ENCODE data around the gene LCNL1.

The LCNL1 gene

DNA sequence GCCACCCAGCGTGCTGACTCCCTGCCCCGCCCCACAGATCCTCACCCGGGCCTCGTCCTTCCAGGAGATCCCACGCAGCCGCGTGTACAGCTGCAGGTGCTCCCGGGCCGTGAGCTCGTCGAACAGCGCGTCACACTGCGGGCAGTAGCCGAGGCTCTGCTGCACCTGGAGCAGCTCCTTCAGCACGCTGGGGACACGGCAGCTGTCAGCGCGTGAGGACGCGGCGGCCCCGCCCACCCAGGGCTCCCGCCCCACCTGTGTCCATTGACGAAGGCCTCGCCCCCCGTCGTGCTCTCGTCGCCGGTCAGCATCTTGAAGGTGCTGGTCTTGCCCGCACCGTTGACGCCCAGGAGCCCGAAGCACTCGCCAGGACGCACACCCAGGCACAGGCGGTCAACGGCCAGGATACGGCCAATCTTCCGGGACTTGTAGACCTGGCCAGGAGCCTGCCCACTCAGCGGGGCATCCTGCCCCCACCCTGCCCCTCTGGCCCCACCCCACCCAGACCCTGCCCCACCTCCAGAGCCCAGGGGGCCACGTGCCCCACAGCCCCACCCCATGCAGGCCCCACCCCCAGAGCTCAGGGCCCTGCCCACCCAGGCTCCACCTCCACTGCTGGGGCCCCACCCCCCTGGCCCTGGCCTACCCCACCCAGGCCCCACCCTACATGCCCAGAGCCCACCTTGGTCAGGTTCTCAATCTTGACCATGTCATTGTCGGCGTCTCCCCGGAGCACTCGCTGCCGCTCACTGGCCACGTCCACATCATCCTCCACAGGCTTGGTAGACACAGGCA lies 27.3 kb downstream of the LCNL1 start:
- Histone ChIP-seq H3K4me1 (ENCODE audit: control insufficient read depth, insufficient read depth, low read length) (no peaks in the 10 kb centered on the region), H3K4me3 (ENCODE audit: low read depth, low read length) (no peak overlapping the region), H3K27me3 (ENCODE audit: control insufficient read depth, insufficient read depth, low read length) (no peaks in the 10 kb centered on the region), H3K9me3 (ENCODE audit: control insufficient read depth, insufficient read depth, low read length) (no peaks in the 10 kb centered on the region), H3K27ac (ENCODE audit: low read depth, low read length) (no peak overlapping the region), H3K9ac (ENCODE audit: low read depth, low read length) (no peak overlapping the region), H3K36me3 (ENCODE audit: control insufficient read depth, insufficient read depth, low read length) (no peaks in the 10 kb centered on the region)

DNA sequence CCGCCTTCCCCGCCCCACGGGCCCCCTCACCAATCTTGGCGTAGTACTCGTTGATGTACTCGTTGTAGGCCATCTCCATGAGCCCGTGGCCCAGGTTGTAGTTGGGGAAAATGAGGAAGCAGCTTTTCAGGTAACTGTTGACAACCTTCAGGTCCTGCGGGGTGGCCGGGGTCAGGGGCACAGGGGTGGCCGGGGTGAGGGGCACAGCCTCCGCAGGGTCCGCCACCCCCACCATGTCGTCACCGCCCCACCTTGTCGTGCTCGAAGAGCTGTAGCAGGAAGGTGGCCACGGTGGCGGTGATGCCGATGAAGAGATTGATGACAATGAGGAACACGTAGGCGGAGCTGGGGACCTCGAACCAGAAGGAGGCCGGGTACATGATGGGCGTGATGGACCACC lies 28.4 kb downstream of the LCNL1 start:
- Histone ChIP-seq H3K4me1 (ENCODE audit: control insufficient read depth, insufficient read depth, low read length) (no peaks in the 10 kb centered on the region), H3K27ac (ENCODE audit: low read depth, low read length) (no peak overlapping the region), H3K36me3 (ENCODE audit: control insufficient read depth, insufficient read depth, low read length) (no peaks in the 10 kb centered on the region), H3K9ac (ENCODE audit: low read depth, low read length) (no peak overlapping the region), H3K9me3 (ENCODE audit: control insufficient read depth, insufficient read depth, low read length) (no peaks in the 10 kb centered on the region), H3K4me3 (ENCODE audit: low read depth, low read length) (no peak overlapping the region), H3K27me3 (ENCODE audit: control insufficient read depth, insufficient read depth, low read length) (no peaks in the 10 kb centered on the region)

DNA sequence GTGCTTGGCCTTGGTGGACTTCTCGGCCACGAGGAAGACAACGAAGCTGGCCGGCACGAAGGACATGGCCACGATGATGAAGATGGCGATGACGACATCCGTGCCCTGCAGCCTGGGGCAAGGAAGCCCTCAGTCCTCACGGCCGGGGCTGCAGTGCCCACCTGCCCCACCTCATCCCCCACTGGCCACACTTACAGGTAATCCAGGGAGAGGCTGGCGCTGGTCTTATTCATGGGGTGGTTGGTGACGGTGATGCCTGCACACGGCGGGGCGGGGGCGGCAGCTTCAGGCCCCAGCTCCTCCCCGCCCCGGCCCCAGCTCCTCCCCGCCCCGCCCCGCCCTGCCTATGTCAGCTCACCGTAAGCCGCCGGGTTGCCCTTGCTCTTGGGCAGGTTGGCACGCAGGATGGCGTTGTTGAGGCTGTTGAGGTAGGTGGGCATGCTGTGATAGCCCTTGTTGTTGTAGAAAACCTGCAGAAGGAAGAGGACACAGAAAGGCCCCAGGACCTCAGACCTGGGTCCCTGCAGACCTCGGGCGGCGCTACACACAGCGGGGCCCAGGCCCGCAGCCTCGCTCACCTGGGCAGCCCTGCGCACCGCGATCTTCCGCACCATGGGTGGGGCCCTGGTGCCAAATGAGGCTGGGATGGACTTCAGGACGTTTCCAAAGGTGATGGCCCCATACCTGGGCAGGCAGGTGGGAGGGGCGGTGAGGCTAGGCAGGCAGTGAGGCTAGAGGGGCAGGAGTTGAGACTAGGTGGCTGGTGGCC lies 29.3 kb downstream of the LCNL1 start:
- Histone ChIP-seq H3K4me3 (ENCODE audit: low read depth, low read length) (no peak overlapping the region), H3K27ac (ENCODE audit: low read depth, low read length) (no peak overlapping the region), H3K4me1 (ENCODE audit: control insufficient read depth, insufficient read depth, low read length) (no peaks in the 10 kb centered on the region), H3K9ac (ENCODE audit: low read depth, low read length) (no peak overlapping the region), H3K27me3 (ENCODE audit: control insufficient read depth, insufficient read depth, low read length) (no peaks in the 10 kb centered on the region), H3K9me3 (ENCODE audit: control insufficient read depth, insufficient read depth, low read length) (no peaks in the 10 kb centered on the region), H3K36me3 (ENCODE audit: control insufficient read depth, insufficient read depth, low read length) (no peaks in the 10 kb centered on the region)

DNA sequence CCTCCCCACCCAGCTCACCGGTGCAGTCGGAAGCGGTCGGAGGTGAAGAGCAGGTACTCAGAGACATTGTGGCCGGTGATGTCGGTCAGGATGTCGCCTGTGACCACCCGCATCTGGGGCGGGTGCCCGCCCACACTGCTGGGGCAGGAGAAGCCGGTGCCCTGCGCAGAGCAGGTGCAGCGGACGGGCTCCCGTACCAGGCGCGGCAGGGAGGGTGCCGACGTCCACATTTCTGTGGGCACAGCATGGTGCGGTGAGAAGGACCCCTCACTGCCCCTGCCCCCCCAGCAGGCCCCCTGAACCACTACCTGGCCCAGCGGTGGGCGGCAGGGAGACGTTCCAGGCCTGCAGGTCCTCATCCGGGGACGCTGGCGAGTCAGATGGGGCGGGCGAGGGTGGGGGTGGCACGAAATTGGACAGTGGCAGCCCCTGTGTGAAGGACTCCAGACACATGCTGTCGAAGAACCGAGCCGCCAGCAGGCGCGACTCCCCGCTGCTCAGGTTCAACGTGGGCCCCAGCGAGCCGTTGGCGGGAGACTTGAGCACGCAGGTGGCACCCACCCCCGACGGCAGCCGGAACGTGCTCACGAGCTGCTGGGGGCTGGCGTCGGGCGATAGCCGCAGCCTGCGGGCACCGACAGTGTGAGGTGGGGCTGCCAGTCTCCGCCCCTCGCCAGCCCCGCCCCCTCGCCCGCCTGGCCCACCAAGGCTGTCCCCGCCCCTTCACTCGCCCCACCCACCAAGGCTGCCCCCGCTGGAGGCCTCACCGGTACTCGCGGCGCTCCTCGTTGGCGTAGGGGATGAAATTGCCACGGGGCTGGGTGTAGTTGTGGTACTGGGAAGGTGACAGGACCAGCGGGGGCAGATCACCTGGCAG lies 30.1 kb downstream of the LCNL1 start:
- Histone ChIP-seq H3K27me3 (ENCODE audit: control insufficient read depth, insufficient read depth, low read length) (no peaks in the 10 kb centered on the region), H3K4me3 (ENCODE audit: low read depth, low read length) (no peak overlapping the region), H3K9me3 (ENCODE audit: control insufficient read depth, insufficient read depth, low read length) (no peaks in the 10 kb centered on the region), H3K27ac (ENCODE audit: low read depth, low read length) (no peak overlapping the region), H3K4me1 (ENCODE audit: control insufficient read depth, insufficient read depth, low read length) (no peaks in the 10 kb centered on the region), H3K9ac (ENCODE audit: low read depth, low read length) (no peak overlapping the region), H3K36me3 (ENCODE audit: control insufficient read depth, insufficient read depth, low read length) (no peaks in the 10 kb centered on the region)

DNA sequence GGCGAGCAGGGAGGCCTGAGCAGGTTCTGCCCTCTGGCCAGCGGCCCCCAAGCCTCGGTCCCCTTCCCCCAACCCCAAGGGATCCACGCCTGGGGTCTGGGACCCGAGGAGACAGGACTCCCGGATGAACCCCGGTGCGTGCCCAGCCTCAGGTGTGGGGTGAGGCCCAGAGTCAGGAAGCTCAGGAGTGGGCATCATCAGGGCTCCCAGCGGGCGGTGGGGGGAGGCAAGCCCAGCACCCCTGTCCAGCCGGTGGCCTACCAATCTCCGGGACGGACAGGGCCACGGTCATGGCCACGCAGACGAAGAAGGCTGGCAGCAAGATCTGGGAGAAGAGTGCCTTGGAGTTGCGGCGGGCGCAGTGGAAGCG lies 30.8 kb downstream of the LCNL1 start:
- Histone ChIP-seq H3K9me3 (ENCODE audit: control insufficient read depth, insufficient read depth, low read length) (no peaks in the 10 kb centered on the region), H3K36me3 (ENCODE audit: control insufficient read depth, insufficient read depth, low read length) (no peaks in the 10 kb centered on the region), H3K27ac (ENCODE audit: low read depth, low read length) (no peak overlapping the region), H3K9ac (ENCODE audit: low read depth, low read length) (no peak overlapping the region), H3K27me3 (ENCODE audit: control insufficient read depth, insufficient read depth, low read length) (no peaks in the 10 kb centered on the region), H3K4me1 (ENCODE audit: control insufficient read depth, insufficient read depth, low read length) (no peaks in the 10 kb centered on the region), H3K4me3 (ENCODE audit: low read depth, low read length) (no peak overlapping the region)

DNA sequence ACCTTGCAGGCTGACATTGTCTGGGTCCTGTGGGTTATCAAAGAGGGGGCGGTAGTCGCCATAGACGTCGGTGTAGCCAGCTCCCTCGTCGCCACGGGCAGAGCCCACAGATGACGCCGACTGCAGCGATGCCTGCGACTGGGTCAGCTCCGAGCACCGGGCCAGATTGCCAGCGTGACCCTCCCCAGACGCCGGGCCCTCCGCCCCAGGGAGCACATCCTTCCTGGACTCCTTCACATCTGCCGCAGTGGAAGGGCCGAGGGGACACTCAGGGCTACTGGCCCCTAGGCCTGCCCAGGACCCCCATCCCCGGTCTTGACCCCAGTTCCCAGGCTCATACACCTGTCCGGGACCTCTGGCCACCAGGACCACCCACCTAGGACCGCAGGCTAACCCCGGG lies 31.4 kb downstream of the LCNL1 start:
- H3K27me3 ChIP-seq (ENCODE audit: control insufficient read depth, insufficient read depth, low read length) = no peaks in the 10 kb centered on the region
- no peaks in the 10 kb centered on the region for H3K4me1 ChIP-seq (ENCODE audit: control insufficient read depth, insufficient read depth, low read length)
- no peak overlapping the region for H3K27ac ChIP-seq (ENCODE audit: low read depth, low read length)
- no peak overlapping the region for H3K4me3 ChIP-seq (ENCODE audit: low read depth, low read length)
- no peaks in the 10 kb centered on the region for H3K9me3 ChIP-seq (ENCODE audit: control insufficient read depth, insufficient read depth, low read length)
- H3K36me3 ChIP-seq (ENCODE audit: control insufficient read depth, insufficient read depth, low read length) = no peaks in the 10 kb centered on the region
- H3K9ac ChIP-seq (ENCODE audit: low read depth, low read length) = no peak overlapping the region

DNA sequence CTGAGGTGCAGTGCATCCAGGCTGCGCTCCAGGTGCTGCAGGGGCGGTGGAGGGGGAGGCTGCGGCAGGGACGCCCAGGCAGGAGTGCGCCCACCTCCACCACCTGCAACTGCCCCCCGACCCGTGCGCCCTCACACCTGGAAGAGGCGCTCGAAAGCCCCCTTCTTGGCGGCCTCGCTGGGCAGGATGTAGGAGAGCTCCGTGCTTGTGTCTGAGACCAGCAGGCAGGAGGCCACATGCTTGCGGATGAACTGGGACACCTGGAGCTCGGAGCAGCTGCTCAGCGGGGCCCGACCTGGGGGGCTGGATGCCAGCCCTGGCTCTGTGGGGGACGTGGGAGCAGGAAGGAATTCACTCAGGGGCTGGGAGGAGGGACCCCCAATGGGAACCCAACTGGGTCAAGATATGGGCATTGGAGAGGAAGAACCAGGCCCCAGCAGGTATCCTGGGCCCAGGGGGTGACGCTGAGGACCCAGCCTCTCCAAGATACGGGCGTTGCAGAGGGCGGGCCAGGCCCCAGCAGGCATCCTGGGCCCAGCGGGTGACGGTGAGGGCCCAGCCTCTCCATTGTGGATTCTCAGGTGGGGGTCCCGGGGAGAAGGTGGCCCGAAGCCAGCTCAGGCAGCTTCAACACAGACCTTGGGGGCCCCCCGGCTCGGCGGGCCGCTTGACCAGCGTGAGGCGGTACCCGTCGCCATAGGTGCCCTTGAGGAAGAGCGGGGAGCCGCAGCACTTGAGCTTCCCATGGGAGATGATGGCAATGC lies 32.2 kb downstream of the LCNL1 start:
- H3K9ac ChIP-seq (ENCODE audit: low read depth, low read length) = no peak overlapping the region
- no peaks in the 10 kb centered on the region for H3K9me3 ChIP-seq (ENCODE audit: control insufficient read depth, insufficient read depth, low read length)
- H3K27me3 ChIP-seq (ENCODE audit: control insufficient read depth, insufficient read depth, low read length) = no peaks in the 10 kb centered on the region
- no peaks in the 10 kb centered on the region for H3K4me1 ChIP-seq (ENCODE audit: control insufficient read depth, insufficient read depth, low read length)
- H3K4me3 ChIP-seq (ENCODE audit: low read depth, low read length) = no peak overlapping the region
- H3K27ac ChIP-seq (ENCODE audit: low read depth, low read length) = no peak overlapping the region
- H3K36me3 ChIP-seq (ENCODE audit: control insufficient read depth, insufficient read depth, low read length) = no peaks in the 10 kb centered on the region

DNA sequence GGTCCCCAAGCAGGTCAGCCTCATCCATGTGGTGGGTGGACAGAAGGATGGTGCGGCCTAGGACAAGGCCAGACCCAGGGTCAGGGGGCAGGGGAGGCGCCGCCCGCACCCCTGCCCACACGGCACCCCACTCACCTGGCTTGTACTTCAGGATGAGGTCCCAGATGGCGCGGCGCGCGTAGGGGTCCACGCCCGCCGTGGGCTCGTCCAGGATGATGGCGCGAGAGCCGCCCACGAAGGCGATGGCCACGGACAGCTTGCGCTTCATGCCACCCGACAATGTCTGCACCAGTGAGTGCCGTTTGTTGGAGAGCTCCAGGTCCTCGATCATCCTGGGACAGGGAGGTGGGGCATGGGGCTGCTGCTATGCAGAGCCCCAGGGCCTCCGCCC lies 32.7 kb downstream of the LCNL1 start:
- Histone ChIP-seq H3K4me3 (ENCODE audit: low read depth, low read length) (no peak overlapping the region), H3K9me3 (ENCODE audit: control insufficient read depth, insufficient read depth, low read length) (no peaks in the 10 kb centered on the region), H3K36me3 (ENCODE audit: control insufficient read depth, insufficient read depth, low read length) (no peaks in the 10 kb centered on the region), H3K27me3 (ENCODE audit: control insufficient read depth, insufficient read depth, low read length) (no peaks in the 10 kb centered on the region), H3K4me1 (ENCODE audit: control insufficient read depth, insufficient read depth, low read length) (no peaks in the 10 kb centered on the region), H3K27ac (ENCODE audit: low read depth, low read length) (no peak overlapping the region), H3K9ac (ENCODE audit: low read depth, low read length) (no peak overlapping the region)

DNA sequence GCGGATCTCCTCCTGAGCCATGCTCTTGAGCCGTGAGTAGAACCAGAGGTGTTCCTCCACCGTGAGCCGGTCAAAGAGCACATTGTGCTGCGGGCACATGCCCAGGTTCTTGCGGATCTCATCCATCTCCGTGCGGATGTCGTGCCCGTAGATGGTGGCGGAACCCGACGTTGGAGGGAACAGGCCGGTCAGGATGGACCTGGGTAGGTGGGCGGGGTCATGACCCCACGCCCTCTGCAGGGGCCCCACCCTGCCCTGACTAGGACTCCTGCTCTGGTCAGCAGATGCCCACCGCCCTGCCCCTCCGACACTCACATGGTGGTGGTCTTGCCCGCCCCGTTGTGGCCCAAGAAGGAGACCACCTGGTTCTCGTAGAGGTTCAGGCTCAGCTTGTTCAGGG lies 33.2 kb downstream of the LCNL1 start:
- no peaks in the 10 kb centered on the region for H3K36me3 ChIP-seq (ENCODE audit: control insufficient read depth, insufficient read depth, low read length)
- no peak overlapping the region for H3K4me3 ChIP-seq (ENCODE audit: low read depth, low read length)
- no peak overlapping the region for H3K27ac ChIP-seq (ENCODE audit: low read depth, low read length)
- H3K9me3 ChIP-seq (ENCODE audit: control insufficient read depth, insufficient read depth, low read length) = no peaks in the 10 kb centered on the region
- no peaks in the 10 kb centered on the region for H3K27me3 ChIP-seq (ENCODE audit: control insufficient read depth, insufficient read depth, low read length)
- no peaks in the 10 kb centered on the region for H3K4me1 ChIP-seq (ENCODE audit: control insufficient read depth, insufficient read depth, low read length)
- H3K9ac ChIP-seq (ENCODE audit: low read depth, low read length) = no peak overlapping the region

DNA sequence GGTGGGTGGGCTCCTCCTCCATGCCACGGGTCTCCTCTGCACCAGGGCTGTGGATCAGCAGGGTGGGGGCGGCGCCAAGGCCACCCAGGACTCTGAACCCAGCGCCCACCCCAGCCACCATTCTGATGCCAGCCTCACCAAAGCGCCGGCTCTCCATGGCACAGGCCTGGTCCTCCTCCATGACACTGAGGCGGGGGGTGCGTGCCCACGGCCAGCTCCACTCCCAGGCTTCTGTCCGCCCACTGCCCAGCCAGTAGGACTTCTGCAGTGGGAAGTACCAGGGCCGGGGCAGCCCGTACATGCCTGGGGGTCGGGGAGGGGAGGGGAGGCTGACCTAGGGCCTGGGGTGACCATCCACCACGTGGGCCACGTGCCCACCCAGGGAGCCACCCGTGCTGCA lies 33.6 kb downstream of the LCNL1 start:
- Histone ChIP-seq H3K4me3 (ENCODE audit: low read depth, low read length) (no peak overlapping the region), H3K9ac (ENCODE audit: low read depth, low read length) (no peak overlapping the region), H3K27me3 (ENCODE audit: control insufficient read depth, insufficient read depth, low read length) (no peaks in the 10 kb centered on the region), H3K9me3 (ENCODE audit: control insufficient read depth, insufficient read depth, low read length) (no peaks in the 10 kb centered on the region), H3K4me1 (ENCODE audit: control insufficient read depth, insufficient read depth, low read length) (no peaks in the 10 kb centered on the region), H3K36me3 (ENCODE audit: control insufficient read depth, insufficient read depth, low read length) (no peaks in the 10 kb centered on the region), H3K27ac (ENCODE audit: low read depth, low read length) (no peak overlapping the region)

Data from HUES48 (cell line).